GM19452 (cell line): Measurements from ENCODE around the gene PDZD2.

Experiments used
- ATAC-seq: cut with Tn5 transposase; IDR thresholded peaks from one replicate; pipeline ENCODE4 v1.9.1; 2021; ENCODE audit not compliant: unreplicated experiment

PDZD2 gene

DNA sequence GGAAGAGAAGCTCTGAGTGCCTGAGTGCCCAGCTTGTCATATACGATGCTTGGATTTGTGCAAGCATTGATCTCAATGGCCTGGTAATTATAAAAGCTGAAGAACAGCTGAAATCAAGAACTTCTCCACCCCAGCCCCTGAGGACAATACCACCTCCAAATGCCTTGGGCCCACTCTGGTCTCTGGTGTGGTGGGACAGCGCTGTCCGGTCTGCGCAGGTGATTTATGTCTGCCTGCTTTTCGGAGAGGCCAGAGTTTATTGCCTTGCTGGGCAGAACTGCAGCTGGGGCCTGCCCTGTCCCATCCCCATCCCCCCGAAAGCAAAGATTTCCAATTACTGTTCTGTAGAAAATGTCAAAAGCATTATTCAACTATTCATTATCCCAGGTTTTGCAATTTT lies 1.1 kb upstream of the PDZD2 start:
- ATAC-seq = no peak

DNA sequence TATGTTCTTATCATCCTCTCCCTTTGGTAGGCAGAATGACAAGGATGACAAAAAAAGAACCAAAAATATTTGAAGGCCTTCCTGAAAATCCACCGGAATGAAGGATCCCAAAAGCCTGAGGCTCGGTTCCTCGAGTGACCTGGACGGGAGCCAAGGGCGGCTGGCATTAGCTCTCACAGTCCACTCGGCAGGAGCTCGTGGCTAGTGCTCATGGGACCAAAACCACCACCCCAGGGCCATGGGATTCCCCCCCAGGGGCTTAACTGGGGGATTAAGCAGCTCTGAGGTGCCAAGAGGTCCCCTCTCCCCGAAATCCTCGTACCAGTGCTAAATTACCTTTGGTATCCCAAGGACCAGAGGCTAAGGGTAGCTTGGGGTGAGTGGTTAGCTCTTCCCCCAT lies 586 bp upstream of the PDZD2 start:
- no peak for ATAC-seq

DNA sequence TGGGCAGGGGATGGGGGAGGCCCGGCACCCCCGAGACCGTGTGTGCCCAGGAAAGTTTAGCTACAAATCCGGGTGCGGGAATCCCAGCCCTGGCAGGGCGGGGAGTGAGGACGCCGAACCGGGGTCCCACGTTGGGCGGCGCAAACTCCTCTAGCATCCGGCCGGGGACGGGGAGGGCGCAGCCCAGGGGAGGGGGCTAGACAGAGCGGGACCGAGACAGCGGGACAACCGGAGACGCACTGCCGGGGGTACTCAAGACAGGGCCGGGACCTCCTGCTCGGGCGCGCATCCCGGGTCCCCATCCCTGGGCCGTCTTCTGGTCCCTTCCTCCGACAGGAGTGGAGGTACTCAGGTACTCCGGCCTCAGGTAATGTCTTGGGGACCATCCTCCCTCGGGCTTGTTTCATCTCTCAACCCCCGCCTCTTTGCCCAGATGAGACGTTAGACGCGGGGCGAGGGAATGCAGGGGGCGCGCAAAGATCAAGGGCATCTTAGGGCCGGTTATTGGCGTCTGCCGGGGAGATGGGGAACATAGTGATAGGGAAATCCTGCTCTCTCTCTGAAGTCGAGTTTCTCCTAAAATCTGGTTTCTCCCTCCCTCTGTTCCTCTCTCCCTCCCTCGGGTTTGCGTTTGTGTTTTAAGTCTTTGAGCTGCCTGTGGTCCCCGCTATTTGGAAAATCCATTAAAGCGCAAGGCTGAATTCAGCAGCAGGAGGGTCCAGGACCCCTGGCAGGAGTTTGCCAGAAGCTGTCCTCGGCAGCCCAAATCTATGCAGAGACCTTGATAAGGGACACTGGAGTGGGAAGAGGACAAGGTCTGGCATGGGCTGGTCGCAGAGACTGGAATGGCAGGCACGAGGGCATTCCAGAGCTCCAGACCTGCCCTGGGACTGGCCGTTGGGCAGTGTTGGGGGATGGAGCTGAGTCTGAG lies 815 bp downstream of the PDZD2 start:
- ATAC-seq = no peak

DNA sequence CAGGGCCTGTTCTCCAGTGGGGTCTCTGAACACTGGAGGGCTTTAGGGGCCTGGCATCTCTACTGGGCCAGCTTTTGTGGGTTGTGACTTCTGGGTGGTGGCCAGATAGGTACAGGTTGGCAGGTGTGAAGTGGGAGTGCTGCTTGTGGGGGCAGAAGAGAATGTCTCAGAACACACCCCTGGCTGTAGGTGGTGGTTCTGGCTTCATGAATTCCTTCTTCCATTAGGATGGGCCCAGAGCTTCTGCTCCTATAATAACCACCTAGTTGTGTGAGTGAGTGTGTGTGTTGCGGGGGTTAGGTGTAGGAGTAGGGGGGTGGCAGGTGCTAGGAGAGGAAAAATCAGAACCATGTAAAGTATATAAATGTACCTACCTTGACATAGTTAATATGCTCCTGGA lies 1.6 kb downstream of the PDZD2 start:
- ATAC-seq = no peak

DNA sequence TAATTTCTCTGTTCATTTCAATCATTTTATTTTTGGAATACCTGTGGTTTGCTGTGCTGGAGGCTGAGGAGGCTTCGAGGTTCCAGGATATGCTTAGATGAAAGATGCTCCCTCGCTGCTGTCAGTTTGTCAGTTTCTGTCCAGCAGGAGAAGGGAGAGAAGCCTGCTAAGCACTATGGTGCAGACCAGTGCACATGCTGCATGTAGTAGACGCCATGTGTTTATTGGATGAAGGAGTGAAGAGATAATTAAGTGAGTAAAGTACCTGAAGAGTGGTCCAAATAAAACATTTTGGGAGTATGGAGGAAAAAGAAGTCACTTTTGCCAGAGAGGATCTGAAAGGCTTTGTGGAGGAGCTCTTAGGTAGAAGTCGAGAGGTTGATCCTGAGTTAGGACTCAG lies 2.1 kb downstream of the PDZD2 start:
- no peak for ATAC-seq

DNA sequence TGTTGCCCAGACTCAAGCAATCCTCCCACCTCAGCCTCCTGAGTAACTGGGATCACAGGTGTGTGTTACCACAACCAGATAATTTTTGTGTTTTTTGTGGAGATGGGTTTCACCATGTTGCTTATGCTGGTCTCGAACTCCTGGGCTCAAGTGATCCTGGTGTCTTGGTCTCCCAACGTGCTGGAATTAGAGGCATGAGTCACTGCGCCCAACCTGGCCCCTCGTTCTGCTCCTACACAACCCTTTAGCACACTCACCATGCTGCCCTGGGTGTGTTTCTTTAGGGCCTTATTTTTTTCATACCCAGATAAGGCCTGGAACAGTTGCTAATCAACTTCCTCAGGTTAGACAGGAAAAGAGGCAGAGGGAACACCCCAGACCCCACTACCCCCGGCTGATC lies 2.6 kb downstream of the PDZD2 start:
- no peak for ATAC-seq

DNA sequence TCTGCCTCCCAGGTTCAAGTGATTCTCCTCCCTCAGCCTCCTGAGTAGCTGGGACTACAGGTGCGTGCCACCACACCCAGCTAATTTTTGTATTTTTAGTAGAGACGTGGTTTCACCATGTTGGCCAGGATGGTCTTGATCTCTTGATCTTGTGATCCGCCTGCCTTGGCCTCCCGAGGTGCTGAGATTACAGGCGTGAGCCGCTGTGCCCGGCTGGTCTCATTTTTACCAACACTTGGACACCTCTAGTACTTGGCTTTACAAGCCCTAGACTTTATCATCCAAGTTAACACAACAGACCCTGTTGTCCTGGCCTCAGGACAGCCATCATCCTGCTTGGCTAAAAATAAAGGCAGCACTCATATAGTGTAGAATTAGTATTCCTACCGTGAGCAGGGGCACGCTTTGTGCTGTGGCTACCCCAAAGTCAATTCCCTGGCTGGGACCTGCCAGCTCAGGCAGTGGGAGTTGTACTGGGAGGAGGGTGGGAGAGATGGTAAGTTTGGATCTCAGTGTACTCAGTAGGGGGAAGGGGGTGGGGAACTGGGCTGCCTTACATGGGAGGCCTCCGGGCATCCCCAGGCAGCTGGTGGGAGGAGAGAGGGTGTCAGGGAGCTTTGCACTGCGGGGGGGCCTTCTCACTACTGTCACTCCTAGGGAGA lies 6.6 kb downstream of the PDZD2 start:
- ATAC-seq = no peak

DNA sequence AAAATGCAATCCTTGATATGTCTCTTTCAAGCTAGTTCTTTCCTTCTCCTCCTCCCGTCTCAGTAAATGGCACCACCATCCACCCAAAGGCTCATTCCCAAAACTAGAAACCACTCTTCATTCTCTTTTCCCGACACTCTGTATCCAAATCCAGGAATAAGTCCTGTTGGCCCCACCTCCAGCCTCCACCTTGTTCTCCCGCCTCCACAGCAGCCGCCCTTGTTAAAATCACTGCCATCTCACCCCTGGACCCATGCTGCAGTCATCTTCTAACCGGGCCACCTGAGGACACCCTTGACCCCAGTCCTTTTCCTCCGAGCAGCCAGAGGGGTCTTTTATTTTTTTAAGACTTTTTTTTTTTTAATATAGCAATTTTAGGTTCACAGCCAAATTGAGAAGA lies 9.4 kb downstream of the PDZD2 start:
- no peak for ATAC-seq

DNA sequence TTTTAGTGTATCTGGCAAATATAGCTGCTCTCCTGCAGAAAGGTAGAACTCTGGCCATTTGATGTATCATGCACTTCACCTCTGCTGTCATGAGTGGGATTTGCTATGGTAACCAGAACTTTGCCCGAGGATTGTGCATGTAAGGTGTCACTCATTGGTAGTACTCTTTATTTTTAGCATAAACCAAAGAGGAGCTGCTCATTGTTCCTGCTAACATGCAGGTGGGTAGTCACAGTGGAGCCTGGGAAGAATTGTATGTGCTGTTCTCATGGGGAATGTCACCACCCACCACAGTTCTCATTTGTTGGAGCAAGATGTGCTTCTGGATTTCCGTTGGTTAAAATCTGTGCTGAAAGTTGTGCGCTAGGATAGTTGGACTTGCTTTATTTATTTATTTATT lies 12.3 kb downstream of the PDZD2 start:
- ATAC-seq = no peak

DNA sequence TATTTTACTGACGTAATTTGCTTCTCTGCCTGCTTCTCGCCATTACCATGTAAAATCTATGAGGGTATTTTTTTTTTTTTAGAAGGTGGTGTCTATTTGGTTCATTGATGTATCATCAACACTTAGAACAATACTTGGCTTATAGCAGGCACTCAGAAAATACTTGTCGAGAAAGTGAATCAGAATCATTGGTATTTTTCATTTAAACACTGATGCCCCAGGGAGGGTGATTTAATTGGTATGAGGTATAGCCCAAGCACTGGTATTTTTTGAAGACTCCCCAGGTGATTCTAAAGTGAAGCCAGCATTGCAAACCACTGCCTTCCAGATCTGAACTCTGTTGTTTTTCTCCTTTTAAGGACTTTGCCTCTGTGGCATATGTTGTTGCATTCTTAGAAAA lies 16.6 kb downstream of the PDZD2 start:
- ATAC-seq = no peak

DNA sequence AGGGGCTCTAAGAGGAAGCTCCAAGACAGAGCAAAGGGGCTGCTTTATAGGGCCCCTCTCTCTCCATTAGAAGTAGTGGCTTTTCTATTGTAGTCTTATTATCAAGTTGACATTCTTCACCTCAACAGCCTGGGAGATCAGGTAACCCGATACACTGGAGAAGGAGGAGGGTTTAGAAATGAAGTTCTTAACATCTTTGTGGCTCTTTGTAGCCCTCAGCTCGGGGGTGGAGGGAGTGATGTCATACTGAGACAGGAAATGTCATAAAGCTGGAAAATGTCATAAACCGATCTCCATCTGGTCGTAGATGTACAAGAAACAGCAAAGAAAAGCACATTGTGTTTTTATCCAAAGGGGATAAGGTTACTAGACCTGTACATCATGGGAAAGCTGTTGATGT lies 17.9 kb downstream of the PDZD2 start:
- ATAC-seq = no peak

DNA sequence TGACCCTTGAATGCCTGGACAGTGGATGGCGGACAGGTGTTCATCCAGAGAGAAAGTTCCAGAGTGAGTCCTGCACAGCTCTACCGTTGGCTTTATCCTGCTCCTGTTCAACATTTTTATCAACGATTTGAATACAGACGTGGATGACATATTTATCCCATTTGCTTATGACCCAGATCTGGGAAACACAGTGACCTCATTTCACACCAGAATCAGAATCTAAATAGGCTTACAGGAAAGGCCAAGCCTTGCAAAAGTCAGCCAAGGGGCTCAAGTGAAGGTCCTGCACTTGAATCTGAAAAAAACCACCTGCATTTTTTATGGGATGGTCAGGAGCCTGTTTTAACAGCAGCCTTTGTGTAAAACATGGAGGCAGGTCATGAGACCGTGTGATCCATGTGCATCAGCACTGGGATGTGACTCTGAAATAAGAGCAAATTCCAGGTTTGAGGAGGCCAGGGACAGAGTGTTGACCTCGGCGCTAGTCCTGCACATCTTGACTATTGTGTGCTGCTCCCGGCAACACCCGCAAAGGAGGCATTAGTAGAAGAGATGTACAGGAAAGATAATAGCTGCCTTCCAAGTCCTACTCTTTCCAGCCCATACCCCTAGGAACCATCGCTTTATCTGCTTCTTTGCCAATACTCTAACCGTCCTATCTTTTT lies 18.5 kb downstream of the PDZD2 start:
- no peak for ATAC-seq

DNA sequence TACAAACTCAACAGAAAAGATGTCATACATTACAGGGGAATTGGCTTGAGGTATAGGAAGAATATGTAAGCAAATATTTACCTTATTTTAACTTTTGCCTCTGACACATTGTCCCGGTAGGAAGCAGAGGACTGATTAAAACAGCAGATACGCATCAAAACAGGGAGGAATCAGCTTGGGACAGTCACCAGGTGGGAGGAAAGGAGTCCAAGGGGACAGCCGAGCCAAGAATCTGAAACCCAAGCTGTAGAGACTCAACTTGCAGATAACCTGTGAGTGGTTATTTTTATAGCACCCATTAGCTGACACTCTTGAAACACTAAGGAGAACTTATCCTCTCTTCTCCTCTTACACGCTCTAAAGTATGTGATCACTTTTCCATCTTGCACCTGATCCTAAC lies 22.3 kb downstream of the PDZD2 start:
- ATAC-seq = no peak

DNA sequence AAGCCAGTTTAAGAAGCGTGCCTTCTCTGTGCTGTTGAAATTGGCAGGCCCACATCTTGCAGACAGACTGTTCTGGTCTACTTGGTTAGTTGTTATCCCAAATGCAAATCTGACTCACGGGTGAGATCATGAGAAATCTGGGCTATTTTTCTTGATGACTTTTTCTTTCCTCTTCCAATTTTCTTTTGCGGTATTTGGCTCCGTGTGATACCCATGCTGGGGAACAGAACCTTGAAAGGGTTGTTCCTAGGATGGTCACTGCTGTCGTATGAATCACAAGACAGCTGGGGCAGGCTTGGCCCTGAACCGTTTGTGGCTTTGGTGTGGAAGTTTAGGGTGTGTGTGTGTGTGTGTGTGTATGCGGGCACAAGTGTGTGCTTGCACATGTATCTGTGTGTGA lies 24.6 kb downstream of the PDZD2 start:
- no peak for ATAC-seq

DNA sequence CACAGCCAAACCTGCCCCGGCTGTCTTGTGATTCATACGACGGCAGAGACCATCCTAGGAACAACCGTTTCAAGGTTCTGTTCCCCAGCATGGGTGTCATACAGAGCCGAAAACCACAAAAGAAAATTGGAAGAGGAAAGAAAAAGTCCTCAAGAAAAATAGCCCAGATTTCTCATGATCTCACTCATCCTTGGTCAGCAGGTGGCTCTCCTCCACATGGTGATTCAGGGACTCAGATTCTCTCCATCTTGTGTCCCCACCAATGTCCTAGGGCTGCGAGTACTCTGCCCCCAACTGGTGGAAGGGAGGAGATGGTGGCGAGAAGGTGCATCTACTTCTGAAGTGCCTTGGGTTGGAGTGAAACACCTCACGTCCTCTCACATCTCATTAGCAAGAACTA lies 25.6 kb downstream of the PDZD2 start:
- no peak for ATAC-seq

DNA sequence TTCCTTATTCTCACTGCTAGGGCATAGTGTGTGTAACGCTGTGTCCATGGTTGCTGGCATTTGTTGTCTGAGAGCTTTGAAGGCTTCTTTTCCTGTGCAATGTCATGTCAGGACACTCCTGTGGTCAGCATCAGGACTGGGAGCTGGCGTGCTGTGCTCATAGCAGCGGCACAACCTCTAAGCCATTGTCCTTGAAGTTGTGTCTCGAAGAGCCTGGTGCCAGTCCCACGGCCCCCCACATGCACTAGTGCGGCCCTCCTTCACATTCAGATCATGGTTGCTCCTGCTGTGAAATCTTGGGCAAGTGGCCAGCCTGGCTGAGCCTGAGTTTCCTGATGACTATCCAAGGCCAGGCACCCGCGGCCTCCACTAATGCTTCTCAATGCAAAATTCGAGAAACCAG lies 32.4 kb downstream of the PDZD2 start:
- no peak for ATAC-seq

DNA sequence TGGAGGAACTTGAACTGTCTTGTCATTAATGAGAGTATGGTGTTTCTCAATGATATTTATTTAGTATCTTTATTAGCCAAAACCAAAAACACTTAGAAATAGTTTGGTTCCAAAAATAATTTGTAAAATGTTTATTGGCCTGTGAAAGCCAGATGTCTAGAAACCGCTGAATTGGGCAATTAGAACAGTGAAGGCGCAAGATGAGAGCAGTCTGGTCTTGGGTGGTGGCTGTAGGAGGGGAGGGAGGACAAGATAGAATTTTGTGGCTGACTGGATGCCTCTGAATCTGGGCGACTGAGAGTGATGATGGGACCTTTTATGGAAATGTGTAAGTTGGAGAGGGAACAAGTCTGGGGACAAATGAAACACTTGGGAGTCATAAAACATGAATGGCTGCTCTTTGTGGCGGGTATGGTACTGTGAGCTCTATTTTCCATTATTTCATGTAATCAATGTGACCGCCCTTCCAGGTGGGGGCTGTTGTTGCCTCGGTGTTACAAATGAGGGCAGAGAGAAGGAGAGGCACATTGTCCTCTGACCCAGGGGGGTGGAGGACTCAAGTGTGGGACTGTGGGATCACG lies 35.5 kb downstream of the PDZD2 start:
- no peak for ATAC-seq

DNA sequence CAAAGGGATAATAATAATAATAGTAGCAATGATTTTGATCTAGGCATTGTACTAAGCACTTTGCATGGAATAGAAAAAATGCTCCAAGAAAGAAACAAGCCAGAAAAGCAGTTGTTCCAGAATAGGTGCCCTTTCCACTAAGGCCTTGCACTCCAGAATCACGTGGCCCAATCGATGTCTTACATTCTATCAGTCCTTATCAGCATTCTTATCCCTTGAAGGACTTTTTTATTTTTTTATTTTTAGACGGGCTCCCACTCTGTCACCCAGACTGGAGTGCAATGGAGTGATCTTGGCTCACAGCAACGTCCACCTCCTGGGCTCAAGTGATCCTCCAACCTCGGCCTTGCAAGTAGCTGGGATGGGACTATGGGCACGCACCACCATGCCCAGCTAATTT lies 36.5 kb downstream of the PDZD2 start:
- no peak for ATAC-seq

DNA sequence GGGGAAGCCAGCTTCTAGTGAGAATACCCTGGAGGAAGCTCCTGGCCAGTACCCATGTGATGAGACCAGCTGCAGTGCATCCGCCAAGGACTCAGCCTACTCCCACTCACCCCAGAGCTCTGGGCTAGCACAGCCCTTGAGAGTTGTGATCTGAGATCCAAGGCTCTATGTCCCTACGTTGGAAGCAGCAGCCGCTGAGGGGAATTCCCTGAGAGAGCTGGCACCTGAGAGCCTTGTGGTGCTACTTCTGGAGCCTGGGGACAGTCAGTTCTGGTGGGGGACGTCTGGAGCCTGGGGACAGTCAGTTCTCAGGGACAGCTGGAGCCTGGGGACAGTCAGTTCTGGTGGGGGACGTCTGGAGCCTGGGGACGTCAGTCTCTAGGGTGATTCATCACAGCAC lies 39.2 kb downstream of the PDZD2 start:
- no peak for ATAC-seq

DNA sequence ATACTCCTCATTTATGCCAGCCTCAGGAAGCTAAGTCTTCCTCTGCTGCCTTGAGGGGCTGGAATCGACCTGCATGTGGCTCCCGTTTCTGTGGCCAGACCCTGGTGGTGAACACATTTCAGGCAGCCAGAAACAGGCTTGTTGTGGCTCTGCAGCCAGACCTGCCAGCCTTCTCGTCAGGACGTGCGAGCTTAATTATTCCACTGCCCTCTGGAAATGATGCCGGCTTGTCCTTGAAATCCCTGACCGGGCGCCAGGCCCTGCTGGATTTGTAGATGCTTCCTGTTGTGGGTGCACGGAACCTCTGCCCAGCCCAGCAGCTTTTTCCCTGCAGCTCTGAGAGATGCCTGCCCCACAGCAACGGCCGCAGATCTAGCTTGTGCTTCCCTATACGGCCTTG lies 41.6 kb downstream of the PDZD2 start:
- no peak for ATAC-seq

DNA sequence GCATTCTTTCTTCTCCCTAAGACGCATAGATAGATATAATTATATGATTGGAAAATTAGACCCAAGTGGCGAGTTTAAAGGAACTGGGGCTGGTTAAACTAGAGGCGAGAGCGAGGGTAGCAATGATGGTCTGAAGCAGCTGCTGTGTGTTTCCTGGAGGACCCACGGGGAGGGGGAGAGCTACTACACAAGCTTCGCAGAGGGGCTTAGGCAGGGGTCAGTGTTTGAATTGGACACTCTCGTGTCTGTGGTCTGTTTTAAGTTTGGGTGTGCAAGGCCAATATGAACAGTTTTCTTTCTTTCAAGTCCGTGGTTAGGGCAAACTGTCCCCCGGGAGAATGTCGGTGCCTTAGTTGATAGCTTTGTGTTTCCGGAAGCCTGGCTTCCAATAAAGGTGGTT lies 43.1 kb downstream of the PDZD2 start:
- no peak for ATAC-seq

DNA sequence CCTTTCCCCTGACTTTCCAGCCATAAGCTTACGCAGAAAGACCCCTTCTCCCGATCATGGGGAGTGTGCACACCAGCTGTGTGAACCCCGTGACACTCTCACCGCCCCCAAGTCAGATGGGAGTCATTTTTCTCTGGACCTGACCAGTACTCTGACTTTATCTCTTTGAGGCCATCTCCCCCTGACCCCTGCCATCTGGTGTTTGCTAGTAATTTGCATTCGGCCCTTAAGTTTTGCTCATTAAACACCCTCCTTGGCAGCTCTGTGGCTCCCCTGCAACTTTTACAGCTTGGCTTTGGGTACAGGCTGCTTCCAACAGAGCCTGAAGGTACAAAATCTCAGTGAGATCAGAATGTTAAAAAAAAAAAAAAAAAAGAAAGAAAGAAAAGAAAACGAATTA lies 43.9 kb downstream of the PDZD2 start:
- no peak for ATAC-seq
